Measurements from ENCODE around the gene ARID5B. TPM values are rescaled to one million over a fixed set of nuclear protein-coding genes. Genes with fewer than 3 reads are reported as not detected.

The ARID5B gene
- total RNA-seq, 1 experiment from 2014 or later = 0.04 TPM

GRCh38 chr10:61859786-61860185, 41.7 kb upstream of the ARID5B start:
- H3K9me3 ChIP-seq (ENCODE audit: control insufficient read depth, low read depth, low read length) = no peaks in the 10 kb centered on the region

More at GRCh38 chr10:61859786-61860185, 41.7 kb upstream of the ARID5B start:
- Histone ChIP-seq H2AFZ (ENCODE audit: low read length) (no peak overlapping the region), H4K91ac (ENCODE audit: insufficient read length, low read depth, low read length) (no peak overlapping the region), H3K9ac (ENCODE audit: extremely low read depth, insufficient read length, low read length) (no peak overlapping the region), H2BK5ac (ENCODE audit: insufficient read length, low read length) (no peak overlapping the region), H3K23ac (ENCODE audit: insufficient read length, low read depth, low read length) (no peak overlapping the region), H3K27me3 (ENCODE audit: insufficient read depth, low read length) (no peaks in the 10 kb centered on the region), H2BK12ac (ENCODE audit: insufficient read length, low read depth, low read length) (no peak overlapping the region), H4K8ac (replicated peaks; ENCODE audit: insufficient read length, low read depth, low read length) (no peak overlapping the region), H4K20me1 (ENCODE audit: control insufficient read depth, insufficient read depth, insufficient read length) (no peaks in the 10 kb centered on the region), H3K79me1 (ENCODE audit: insufficient read depth, low read depth, low read length, poor library complexity, severe bottlenecking) (no peaks in the 10 kb centered on the region), H3K4ac (ENCODE audit: low read depth, low read length) (no peak overlapping the region), H2BK15ac (ENCODE audit: low read depth, low read length) (no peak overlapping the region), H3K27ac (ENCODE audit: insufficient read length, low read depth, low read length) (no peak overlapping the region), H3K14ac (ENCODE audit: insufficient read depth, low read length) (no peak overlapping the region), H2AK5ac (ENCODE audit: insufficient read length, low read length) (no peak overlapping the region), H3T11ph (ENCODE audit: low read length) (no peak overlapping the region), H3K4me2 (ENCODE audit: insufficient read depth, insufficient read length, low read length) (no peak overlapping the region), H3K4me1 (ENCODE audit: insufficient read depth, low read length) (no peaks in the 10 kb centered on the region), H4K5ac (ENCODE audit: insufficient read length, low read depth, low read length) (no peak overlapping the region), H3K79me2 (ENCODE audit: insufficient read depth, low read length) (no peaks in the 10 kb centered on the region), H3K56ac (ENCODE audit: insufficient read length, low read depth, low read length) (no peak overlapping the region), H2BK120ac (ENCODE audit: low read depth, low read length, poor library complexity, severe bottlenecking) (no peak overlapping the region), H3K18ac (ENCODE audit: insufficient read length, low read depth, low read length) (no peak overlapping the region), H3K23me2 (ENCODE audit: insufficient read length, low read depth, low read length, poor library complexity, severe bottlenecking) (no peaks in the 10 kb centered on the region), H2BK20ac (ENCODE audit: low read depth, low read length, poor library complexity, severe bottlenecking) (no peak overlapping the region)
- H3K4me3 Mint-ChIP-seq = no peak overlapping the region
- peaks cover 7% of the 10 kb centered on the region for H3K27me3 Mint-ChIP-seq (ENCODE audit: low read depth)
- no peak overlapping the region for H3K27ac Mint-ChIP-seq
- TF ChIP-seq CTCF (conservative IDR thresholded peaks at IDR 0.05) = no peak
- WGBS (ENCODE audit: extremely low coverage, insufficient read length, low lambda C conversion rate) = no CpG with 5 or more reads among the region's 1 CpG
- H3K36me3 Mint-ChIP-seq (ENCODE audit: insufficient read depth in 1 of 3, low read depth in 3 of 3) = no peaks in the 10 kb centered on the region
- no peak for DNase-seq
- no peaks in the 10 kb centered on the region; a peak in 1 of 5 replicates for H3K9me3 Mint-ChIP-seq
- H3K4me1 Mint-ChIP-seq = 0 out of 4 replicates have a peak, but pooled peaks cover 0 to 5% of the 10 kb centered on the region in 2 experiments
